ENCODE data around the gene SNIP1.
A peak's percentile ranks its signal among the peaks of the same experiment; 100 is the strongest.

The SNIP1 gene

GRCh38 chr1:37493336-37494098 is 60.6 kb downstream of the SNIP1 start:
- H3K4me1 ChIP-seq (ENCODE audit: control insufficient read depth in 1 of 2, insufficient read depth in 2 of 2, low read length in 2 of 2): peaks cover 0 to 4% of the 10 kb centered on the region in 2 donors
- H3K36me3 ChIP-seq (ENCODE audit: control insufficient read depth in 1 of 2, insufficient read depth in 2 of 2, low read length in 2 of 2): peaks cover 16 to 30% of the 10 kb centered on the region in 2 donors
- H3K9ac ChIP-seq (ENCODE audit: low read depth in 1 of 2, low read length in 2 of 2): no peak overlapping the region
- no peaks in the 10 kb centered on the region for H3K9me3 ChIP-seq (ENCODE audit: control insufficient read depth in 1 of 2, low read length in 2 of 2)
- no peak overlapping the region for H3K27ac ChIP-seq (ENCODE audit: low read depth, low read length)
- no peak overlapping the region for H3K4me3 ChIP-seq (ENCODE audit: low read depth in 1 of 2, low read length in 2 of 2)
- no peaks in the 10 kb centered on the region for H3K27me3 ChIP-seq (ENCODE audit: control insufficient read depth in 1 of 2, insufficient read depth in 2 of 2, low read length in 2 of 2)

DNA sequence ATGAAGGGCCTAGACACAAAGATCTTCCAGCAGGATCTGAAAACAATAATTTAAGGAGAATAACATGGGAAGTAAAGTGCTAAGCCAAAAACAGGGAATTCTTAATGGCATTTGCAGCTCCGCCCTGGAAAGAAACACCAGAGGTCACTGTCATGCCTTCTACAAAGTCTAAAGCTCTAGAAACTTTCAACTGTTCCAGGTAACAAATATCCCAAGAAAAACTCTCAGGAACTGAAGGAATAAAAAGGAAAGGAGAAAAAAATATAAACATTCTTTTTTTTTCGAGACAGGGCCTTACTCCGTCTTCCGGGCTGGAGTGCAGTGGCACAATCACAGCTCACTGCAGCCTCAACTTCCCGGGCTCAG is 66.5 kb downstream of the SNIP1 start:
- no peak overlapping the region for H3K27ac ChIP-seq (ENCODE audit: low read depth, low read length)

DNA sequence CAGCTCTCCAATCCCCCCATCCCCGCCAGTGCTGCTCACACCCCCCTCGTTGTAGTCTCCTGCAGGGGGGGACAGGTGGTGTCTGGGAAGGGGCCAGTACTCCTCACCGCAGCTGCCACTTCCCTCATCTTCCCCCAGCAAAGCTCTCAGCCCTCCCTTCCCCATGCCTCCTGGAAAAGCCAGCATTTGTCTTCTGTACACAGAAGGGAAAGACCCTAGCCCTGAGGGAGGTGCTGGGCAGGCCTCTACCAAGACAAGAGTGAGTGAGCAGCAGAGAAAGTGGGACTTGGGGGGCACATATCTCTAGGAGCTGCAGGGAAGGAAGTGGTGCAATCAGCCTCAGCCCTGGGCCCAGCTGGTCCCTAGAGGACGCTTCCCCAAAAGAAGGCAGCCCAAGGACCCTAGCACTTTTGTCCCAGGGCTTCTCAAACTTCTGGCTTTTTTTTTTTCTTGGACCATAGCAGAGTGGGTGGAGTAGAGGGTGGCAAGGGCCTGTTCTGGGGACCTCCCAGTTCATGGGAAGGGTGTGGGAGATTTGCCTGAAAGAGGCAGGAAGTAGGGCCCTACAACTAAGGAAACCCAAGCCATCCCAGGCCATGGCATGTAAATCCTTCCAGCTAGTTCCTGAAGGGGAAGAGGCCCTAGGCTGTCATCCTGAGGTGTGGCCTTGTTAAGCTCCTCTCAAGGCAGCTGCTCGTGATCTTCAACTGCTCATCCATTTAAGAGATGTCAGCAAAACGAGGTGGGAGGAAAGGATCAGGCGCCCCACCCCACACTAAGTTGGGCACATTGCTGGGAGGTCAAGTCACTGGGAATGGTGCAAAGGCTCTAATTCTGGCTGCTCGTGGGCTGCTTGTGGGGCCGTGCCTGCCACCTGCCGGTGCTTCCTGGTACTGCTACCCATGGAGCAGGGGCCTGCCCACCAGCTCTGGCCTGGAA is 67.1 kb downstream of the SNIP1 start:
- peaks cover 26% of the 10 kb centered on the region in 2 donors for H3K4me1 ChIP-seq (ENCODE audit: control insufficient read depth in 1 of 2, insufficient read depth in 2 of 2, low read length in 2 of 2)
- H3K4me3 ChIP-seq (ENCODE audit: low read depth in 1 of 2, low read length in 2 of 2): no peak overlapping the region
- no peaks in the 10 kb centered on the region for H3K9me3 ChIP-seq (ENCODE audit: control insufficient read depth in 1 of 2, low read length in 2 of 2)
- H3K27me3 ChIP-seq (ENCODE audit: control insufficient read depth in 1 of 2, insufficient read depth in 2 of 2, low read length in 2 of 2): no peaks in the 10 kb centered on the region
- peaks cover 24 to 47% of the 10 kb centered on the region in 2 donors for H3K36me3 ChIP-seq (ENCODE audit: control insufficient read depth in 1 of 2, insufficient read depth in 2 of 2, low read length in 2 of 2)
- peak overlapping the region; percentile 15 for H3K27ac ChIP-seq (ENCODE audit: low read depth, low read length)
- H3K9ac ChIP-seq (ENCODE audit: low read depth in 1 of 2, low read length in 2 of 2): peak overlapping the region; percentile 24 to 43

More for the DNA sequence above, 66.5 kb downstream of the SNIP1 start:
- Histone ChIP-seq H3K36me3 (ENCODE audit: control insufficient read depth in 1 of 2, insufficient read depth in 2 of 2, low read length in 2 of 2) (peaks cover 20 to 41% of the 10 kb centered on the region in 2 donors), H3K27me3 (ENCODE audit: control insufficient read depth in 1 of 2, insufficient read depth in 2 of 2, low read length in 2 of 2) (no peaks in the 10 kb centered on the region), H3K4me3 (ENCODE audit: low read depth in 1 of 2, low read length in 2 of 2) (no peak overlapping the region), H3K4me1 (ENCODE audit: control insufficient read depth in 1 of 2, insufficient read depth in 2 of 2, low read length in 2 of 2) (peaks cover 26% of the 10 kb centered on the region in 2 donors), H3K9ac (ENCODE audit: low read depth in 1 of 2, low read length in 2 of 2) (no peak overlapping the region), H3K9me3 (ENCODE audit: control insufficient read depth in 1 of 2, low read length in 2 of 2) (no peaks in the 10 kb centered on the region)

- Histone ChIP-seq H3K27me3 (ENCODE audit: control insufficient read depth in 1 of 2, insufficient read depth in 2 of 2, low read length in 2 of 2) (no peaks in the 10 kb centered on the region), H3K36me3 (ENCODE audit: control insufficient read depth in 1 of 2, insufficient read depth in 2 of 2, low read length in 2 of 2) (peaks cover 33 to 52% of the 10 kb centered on the region in 2 donors), H3K4me1 (ENCODE audit: control insufficient read depth in 1 of 2, insufficient read depth in 2 of 2, low read length in 2 of 2) (peaks cover 26 to 31% of the 10 kb centered on the region in 2 donors), H3K9ac (ENCODE audit: low read depth in 1 of 2, low read length in 2 of 2) (peak overlapping the region in 1 of 2 donors; percentile 24), H3K4me3 (ENCODE audit: low read depth in 1 of 2, low read length in 2 of 2) (no peak overlapping the region), H3K27ac (ENCODE audit: low read depth, low read length) (peak overlapping the region; percentile 23), H3K9me3 (ENCODE audit: control insufficient read depth in 1 of 2, low read length in 2 of 2) (no peaks in the 10 kb centered on the region)
These were observed 68.0 kb downstream of the SNIP1 start for GRCh38 chr1:37485902-37486679.
